Body of pancreas (tissue), 4 donors: ENCODE data around the gene HMCN1. TPM values are rescaled to one million over a fixed set of nuclear protein-coding genes. Genes with fewer than 3 reads are reported as not detected.
"Not testable (repeated sequence)": the region's sequence is repeated elsewhere in the genome, so short reads cannot be mapped to it uniquely, and the experiment has no call there.

Experiments
- ATAC-seq: fragments of 150-250 bp; one replicate; pipeline ENCODE4 v1.9.1; 2016
- DNase-seq, 4 donors: peaks; one replicate each; pipeline ENCODE4 v3.0.0-alpha.2; 2019
- H3K27ac ChIP-seq, 4 donors: fragments of 200-600 bp; sonication (generic); 1 replicate in 3 of 4; 2 replicates in 1 of 4; pipeline versions ENCODE4 v1.5.1 to v1.6.1; 2016 to 2019; ENCODE audit warnings: mild to moderate bottlenecking in 1 of 4, mixed read lengths in 1 of 4, moderate library complexity in 1 of 4
- H3K27me3 ChIP-seq, 2 donors: fragments of 200-600 bp; sonication (generic); one replicate each; pipeline ENCODE4 v1.6.0; 2016; ENCODE audit warnings: mild to moderate bottlenecking in 1 of 2
- H3K36me3 ChIP-seq, 2 donors: fragments of 200-600 bp; sonication (generic); replicated peaks in 1 of 2; 2 replicates each; pipeline ENCODE4 v1.5.1; 2016; ENCODE audit warnings: low read depth in 2 of 2; ENCODE audit not compliant: insufficient read depth in 1 of 2
- H3K4me1 ChIP-seq: fragments of 200-600 bp; sonication (generic); one replicate; pipeline ENCODE4 v1.6.0; 2016
- H3K4me3 ChIP-seq, 2 donors: fragments of 200-600 bp; sonication (generic); 1 replicate in 1 of 2; 2 replicates in 1 of 2; pipeline ENCODE4 v1.5.1; 2016 to 2019
- H3K9me3 ChIP-seq, 3 donors: fragments of 200-600 bp; sonication (generic); 1 replicate in 2 of 3; 2 replicates in 1 of 3; pipeline ENCODE4 v1.5.1; 2016
- POLR2A ChIP-seq, 3 donors: fragments of 450-650 bp; IDR thresholded peaks; one replicate each; pipeline ENCODE4 v1.6.1; 2016; ENCODE audit warnings: antibody characterized with exemption in 3 of 3, mild to moderate bottlenecking in 2 of 3
- WGBS, 2 donors: methylation state at CpG; one replicate each; pipeline ENCODE4 v1.1.5; 2017; 5-methylcytosine and 5-hydroxymethylcytosine counted together
- intact Hi-C: fragments of 100-400 bp; cut with DNase I; formaldehyde crosslinking; loops from one replicate; pipeline ENCODE4 v1.15.1; 2023
- total RNA-seq, 2 donors: library from RNA; depleted of rRNA; stranded (reverse); fragments of >200 nt; gene quantifications; one replicate each; pipeline ENCODE4 v1.1.0, GENCODE V29; 2016
- TF ChIP-seq, protein P1 (sequence below), 7 experiments: fragments of 450-650 bp in 4 of 7; fragments of 200-600 bp in 3 of 7; sonication (generic) in 3 of 7; IDR thresholded peaks; one replicate each; pipeline ENCODE4 v1.5.1; 2016 to 2019; ENCODE audit warnings: antibody characterized with exemption in 7 of 7

Gene HMCN1
- total RNA-seq, 2 donors from 2014 or later = 2.1 to 2.3 TPM

DNA sequence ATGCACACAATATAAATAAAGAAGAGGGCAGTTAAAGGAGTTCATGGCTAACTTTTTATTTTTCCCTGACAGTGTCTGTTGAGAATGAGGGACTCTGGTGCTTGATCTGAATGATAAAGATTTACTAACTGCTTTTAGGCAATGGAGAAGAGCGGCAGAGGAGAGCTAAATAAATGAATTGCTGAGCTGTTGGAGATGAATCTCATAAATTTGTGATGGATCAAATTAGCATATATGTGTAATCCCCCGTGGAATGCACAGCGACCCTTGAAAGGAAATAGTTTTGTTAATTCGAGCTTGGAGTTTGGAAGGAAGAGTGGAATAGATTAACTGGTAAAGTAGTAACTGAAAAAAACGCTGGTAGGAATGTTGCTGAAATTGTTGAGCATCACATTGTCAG, 40.2 kb downstream of the HMCN1 start:
- intact Hi-C loops = no loop called here
- H3K4me3 ChIP-seq = no peak overlapping the region
- no peak for DNase-seq
- no peaks in the 10 kb centered on the region for H3K36me3 ChIP-seq
- ATAC-seq = no peak
- H3K4me1 ChIP-seq = no peaks in the 10 kb centered on the region
- no peaks in the 10 kb centered on the region for H3K27me3 ChIP-seq
- H3K27ac ChIP-seq = no peak overlapping the region
- no peaks in the 10 kb centered on the region for H3K9me3 ChIP-seq
- TF ChIP-seq, protein P1, sequence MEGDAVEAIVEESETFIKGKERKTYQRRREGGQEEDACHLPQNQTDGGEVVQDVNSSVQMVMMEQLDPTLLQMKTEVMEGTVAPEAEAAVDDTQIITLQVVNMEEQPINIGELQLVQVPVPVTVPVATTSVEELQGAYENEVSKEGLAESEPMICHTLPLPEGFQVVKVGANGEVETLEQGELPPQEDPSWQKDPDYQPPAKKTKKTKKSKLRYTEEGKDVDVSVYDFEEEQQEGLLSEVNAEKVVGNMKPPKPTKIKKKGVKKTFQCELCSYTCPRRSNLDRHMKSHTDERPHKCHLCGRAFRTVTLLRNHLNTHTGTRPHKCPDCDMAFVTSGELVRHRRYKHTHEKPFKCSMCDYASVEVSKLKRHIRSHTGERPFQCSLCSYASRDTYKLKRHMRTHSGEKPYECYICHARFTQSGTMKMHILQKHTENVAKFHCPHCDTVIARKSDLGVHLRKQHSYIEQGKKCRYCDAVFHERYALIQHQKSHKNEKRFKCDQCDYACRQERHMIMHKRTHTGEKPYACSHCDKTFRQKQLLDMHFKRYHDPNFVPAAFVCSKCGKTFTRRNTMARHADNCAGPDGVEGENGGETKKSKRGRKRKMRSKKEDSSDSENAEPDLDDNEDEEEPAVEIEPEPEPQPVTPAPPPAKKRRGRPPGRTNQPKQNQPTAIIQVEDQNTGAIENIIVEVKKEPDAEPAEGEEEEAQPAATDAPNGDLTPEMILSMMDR (IDR thresholded peaks at IDR 0.05) = no peak
- TF ChIP-seq POLR2A (IDR thresholded peaks at IDR 0.05) = no peak
- 37 to 43% methylated on average over 5 of the region's 5 CpGs for WGBS, 2 donors

DNA sequence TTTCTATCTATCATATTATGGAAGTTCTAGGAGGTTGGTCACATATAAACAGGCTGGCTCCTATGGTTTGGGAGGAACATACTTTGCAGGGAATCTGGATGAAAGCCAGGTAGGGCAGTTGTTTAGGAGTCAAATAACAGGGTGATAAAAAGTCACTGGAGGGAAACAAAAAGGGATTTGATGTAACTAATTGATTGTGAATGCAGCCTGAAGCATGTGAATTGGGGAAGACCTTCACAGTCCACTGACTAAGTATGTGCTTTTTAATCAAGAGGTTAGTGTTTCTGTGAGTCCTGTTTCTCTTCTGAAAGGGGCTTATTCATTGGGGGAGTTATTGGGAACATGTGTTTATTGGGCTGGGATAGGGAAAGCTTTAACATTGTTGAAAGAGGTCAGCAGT, 41.3 kb downstream of the HMCN1 start:
- DNase-seq (no peak), ATAC-seq (no peak)
- no peak overlapping the region for H3K4me3 ChIP-seq
- TF ChIP-seq, protein P1 (IDR thresholded peaks at IDR 0.05) = no peak
- no peak for TF ChIP-seq POLR2A (IDR thresholded peaks at IDR 0.05)
- no peak overlapping the region for H3K27ac ChIP-seq
- intact Hi-C loops = no loop called here
- no peaks in the 10 kb centered on the region for H3K27me3 ChIP-seq
- H3K9me3 ChIP-seq = no peaks in the 10 kb centered on the region
- H3K36me3 ChIP-seq = no peaks in the 10 kb centered on the region
- H3K4me1 ChIP-seq = no peaks in the 10 kb centered on the region

DNA sequence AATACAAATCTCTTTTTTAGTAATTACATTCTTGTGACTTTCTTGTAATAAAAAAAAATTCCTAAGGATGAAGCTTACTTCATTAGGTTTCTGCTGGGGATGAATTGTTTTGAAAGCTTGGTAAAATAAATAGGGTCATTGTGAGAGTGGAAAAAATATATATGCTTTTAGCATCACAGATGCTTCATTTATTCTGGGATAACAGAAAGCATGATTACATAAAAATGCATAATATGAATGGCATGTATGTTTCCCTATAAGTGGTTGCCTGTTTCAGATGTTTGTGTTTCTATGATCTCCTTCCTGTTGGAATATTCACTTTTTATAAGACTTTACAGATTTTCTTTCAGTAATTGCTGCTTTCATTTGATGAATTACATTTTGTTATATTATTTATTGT, 42.3 kb downstream of the HMCN1 start:
- H3K36me3 ChIP-seq = no peaks in the 10 kb centered on the region
- no peak overlapping the region for H3K27ac ChIP-seq
- TF ChIP-seq POLR2A (IDR thresholded peaks at IDR 0.05) = no peak
- no peak for DNase-seq
- no peaks in the 10 kb centered on the region for H3K4me1 ChIP-seq
- no peak for ATAC-seq
- H3K4me3 ChIP-seq = no peak overlapping the region
- intact Hi-C loops = no loop called here
- no peaks in the 10 kb centered on the region for H3K9me3 ChIP-seq
- H3K27me3 ChIP-seq = no peaks in the 10 kb centered on the region

DNA sequence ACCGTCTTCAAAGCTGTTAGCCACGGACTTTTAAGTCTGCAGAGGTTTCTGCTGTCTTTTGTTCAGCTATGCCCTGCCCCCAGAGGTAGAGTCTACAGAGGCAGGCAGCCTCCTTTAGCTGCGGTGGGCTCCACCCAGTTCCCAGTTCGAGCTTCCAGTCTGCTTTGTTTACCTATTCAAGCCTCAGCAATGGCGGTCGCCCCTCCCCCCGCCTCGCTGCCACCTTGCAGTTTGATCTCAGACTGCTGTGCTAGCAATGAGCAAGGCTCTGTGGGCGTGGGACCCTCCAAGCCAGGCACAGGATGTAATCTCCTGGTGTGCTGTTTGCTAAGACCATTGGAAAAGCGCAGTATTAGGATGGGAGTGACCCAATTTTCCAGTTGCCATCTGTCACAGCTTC, 49.7 kb downstream of the HMCN1 start:
- intact Hi-C loops, ATAC-seq, H3K27ac ChIP-seq, H3K4me3 ChIP-seq, DNase-seq, H3K36me3 ChIP-seq, H3K9me3 ChIP-seq, H3K27me3 ChIP-seq, H3K4me1 ChIP-seq: not testable (repeated sequence)
- 84 to 86% methylated on average over 8 to 10 of the region's 10 CpGs for WGBS, 2 donors

DNA sequence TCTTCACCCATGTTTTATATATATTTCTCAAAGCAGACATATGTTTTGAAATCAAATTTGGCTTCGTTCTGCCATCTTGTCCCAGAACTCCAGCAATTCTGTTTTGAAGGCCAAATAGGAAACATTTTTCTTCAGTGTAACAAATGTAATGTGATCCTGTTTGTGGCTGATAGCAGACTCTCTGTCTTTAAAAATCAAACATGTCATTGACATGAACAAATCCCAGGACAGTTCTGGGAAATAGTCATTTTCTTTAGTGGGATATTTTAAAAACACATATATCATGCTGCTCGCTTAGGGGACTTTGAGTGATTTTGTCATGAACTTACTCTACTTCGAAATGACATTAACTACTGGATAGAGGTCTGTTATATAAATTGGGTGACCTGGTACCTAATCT, 51.4 kb downstream of the HMCN1 start:
- no peak overlapping the region for H3K27ac ChIP-seq
- H3K4me1 ChIP-seq = no peaks in the 10 kb centered on the region
- ATAC-seq = no peak
- no peak overlapping the region for H3K4me3 ChIP-seq
- no peak for DNase-seq
- TF ChIP-seq POLR2A (IDR thresholded peaks at IDR 0.05) = no peak
- TF ChIP-seq, protein P1 (IDR thresholded peaks at IDR 0.05) = no peak
- 61 to 72% methylated on average over 3 of the region's 3 CpGs for WGBS, 2 donors
- intact Hi-C loops = no loop called here
- no peaks in the 10 kb centered on the region for H3K27me3 ChIP-seq
- no peaks in the 10 kb centered on the region for H3K9me3 ChIP-seq
- no peaks in the 10 kb centered on the region for H3K36me3 ChIP-seq

DNA sequence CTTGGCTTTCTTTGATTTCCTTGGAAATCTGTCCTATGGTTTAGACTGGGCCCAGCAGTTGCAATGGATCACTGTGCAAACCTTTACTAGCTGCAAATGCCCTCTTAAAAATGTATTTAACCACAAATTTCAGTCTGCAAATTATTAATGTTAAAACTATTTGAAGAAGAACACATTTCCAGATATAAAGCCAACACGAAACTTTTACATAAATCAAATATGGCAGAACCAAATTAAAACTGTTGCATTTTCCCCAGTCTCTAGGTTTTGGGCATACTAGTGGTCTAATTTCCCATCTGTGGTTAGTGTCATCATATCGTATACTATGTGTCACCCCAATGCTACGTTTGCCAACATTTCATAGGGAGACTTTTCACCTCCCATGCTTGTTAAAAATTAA, 52.3 kb downstream of the HMCN1 start:
- H3K4me1 ChIP-seq = no peaks in the 10 kb centered on the region
- no peaks in the 10 kb centered on the region for H3K36me3 ChIP-seq
- no peaks in the 10 kb centered on the region for H3K9me3 ChIP-seq
- 79 to 80% methylated on average over 3 of the region's 3 CpGs for WGBS, 2 donors
- TF ChIP-seq POLR2A (IDR thresholded peaks at IDR 0.05) = no peak
- TF ChIP-seq, protein P1 (IDR thresholded peaks at IDR 0.05) = no peak
- no peak for DNase-seq
- H3K27me3 ChIP-seq = no peaks in the 10 kb centered on the region
- no peak overlapping the region for H3K4me3 ChIP-seq
- no peak for ATAC-seq
- intact Hi-C loops = no loop called here
- no peak overlapping the region for H3K27ac ChIP-seq
